Omental fat pad (tissue), 4 donors: ENCODE measurements around the gene MT1A. TPM values are rescaled to one million over a fixed set of nuclear protein-coding genes. Genes with fewer than 3 reads are reported as not detected.
A peak's percentile ranks its signal among the peaks of the same experiment; 100 is the strongest.

Experiments
- ATAC-seq: fragments of 150-250 bp; one replicate; pipeline ENCODE4 v1.9.1; 2016; ENCODE audit warnings: mild to moderate bottlenecking, moderate library complexity; ENCODE audit not compliant: low FRiP score
- DNase-seq: peaks from one replicate; pipeline ENCODE4 v3.0.0-alpha.2; 2019; ENCODE audit warnings: low spot score
- total RNA-seq, 4 donors: library from RNA; depleted of rRNA; stranded (reverse); fragments of >200 nt; gene quantifications; one replicate each; pipeline ENCODE4 v1.1.0, GENCODE V29; 2016
- TF ChIP-seq, protein P1 (sequence below), 3 donors: fragments of 450-650 bp; IDR thresholded peaks; one replicate each; pipeline ENCODE4 v1.5.1; 2016 to 2017; ENCODE audit warnings: antibody characterized with exemption in 3 of 3, mild to moderate bottlenecking in 3 of 3, moderate library complexity in 2 of 3

MT1A gene
- total RNA-seq, 4 donors from 2014 or later = 88.4 to 1,854 (median 643) TPM

GRCh38 chr16:56625140-56625942 lies 13.1 kb upstream of the MT1A start, which contains the start of gene MT1E:
Gene MT1E (plus strand): TSS chr16:56625781. CDS start chr16:56625852, 71 bp downstream.
- peak; percentile 79 for DNase-seq
- peak; percentile 94 for ATAC-seq
- TF ChIP-seq, protein P1, sequence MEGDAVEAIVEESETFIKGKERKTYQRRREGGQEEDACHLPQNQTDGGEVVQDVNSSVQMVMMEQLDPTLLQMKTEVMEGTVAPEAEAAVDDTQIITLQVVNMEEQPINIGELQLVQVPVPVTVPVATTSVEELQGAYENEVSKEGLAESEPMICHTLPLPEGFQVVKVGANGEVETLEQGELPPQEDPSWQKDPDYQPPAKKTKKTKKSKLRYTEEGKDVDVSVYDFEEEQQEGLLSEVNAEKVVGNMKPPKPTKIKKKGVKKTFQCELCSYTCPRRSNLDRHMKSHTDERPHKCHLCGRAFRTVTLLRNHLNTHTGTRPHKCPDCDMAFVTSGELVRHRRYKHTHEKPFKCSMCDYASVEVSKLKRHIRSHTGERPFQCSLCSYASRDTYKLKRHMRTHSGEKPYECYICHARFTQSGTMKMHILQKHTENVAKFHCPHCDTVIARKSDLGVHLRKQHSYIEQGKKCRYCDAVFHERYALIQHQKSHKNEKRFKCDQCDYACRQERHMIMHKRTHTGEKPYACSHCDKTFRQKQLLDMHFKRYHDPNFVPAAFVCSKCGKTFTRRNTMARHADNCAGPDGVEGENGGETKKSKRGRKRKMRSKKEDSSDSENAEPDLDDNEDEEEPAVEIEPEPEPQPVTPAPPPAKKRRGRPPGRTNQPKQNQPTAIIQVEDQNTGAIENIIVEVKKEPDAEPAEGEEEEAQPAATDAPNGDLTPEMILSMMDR (IDR thresholded peaks at IDR 0.05) = no peak

DNA sequence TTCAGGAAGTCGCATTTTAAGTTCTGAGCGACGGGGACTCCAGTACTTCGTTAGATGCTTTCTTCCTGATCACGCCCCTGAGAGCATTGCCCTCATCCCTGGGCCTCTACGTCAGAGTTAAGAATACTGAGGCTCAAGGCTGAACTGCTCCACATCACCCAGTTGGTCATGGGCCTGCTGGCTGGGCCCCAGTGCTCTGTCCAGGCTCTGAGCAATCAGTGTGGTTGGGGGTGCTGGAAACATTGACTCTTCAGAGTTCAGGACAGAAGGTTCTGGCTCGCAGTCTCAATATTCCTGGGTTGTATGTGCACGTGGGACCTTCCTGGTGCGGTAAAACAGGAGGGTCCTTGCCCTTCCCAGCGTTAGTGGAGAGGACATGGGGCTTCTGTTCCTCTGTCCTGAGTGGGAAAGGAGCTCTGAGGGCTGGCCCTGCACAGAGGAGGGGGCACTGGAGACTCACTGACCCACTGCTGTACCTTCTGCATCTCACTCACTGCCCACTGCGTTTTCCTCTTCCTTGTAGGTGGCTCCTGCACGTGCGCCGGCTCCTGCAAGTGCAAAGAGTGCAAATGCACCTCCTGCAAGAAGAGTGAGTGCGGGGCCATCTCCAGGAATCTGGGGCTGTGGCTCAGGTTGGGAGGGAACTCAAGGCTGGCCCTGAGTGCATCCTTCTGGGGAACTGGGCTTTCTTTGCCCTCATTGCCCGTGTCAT lies 12.4 kb upstream of the MT1A start:
- DNase-seq = no peak
- TF ChIP-seq, protein P1 (IDR thresholded peaks at IDR 0.05) = no peak

DNA sequence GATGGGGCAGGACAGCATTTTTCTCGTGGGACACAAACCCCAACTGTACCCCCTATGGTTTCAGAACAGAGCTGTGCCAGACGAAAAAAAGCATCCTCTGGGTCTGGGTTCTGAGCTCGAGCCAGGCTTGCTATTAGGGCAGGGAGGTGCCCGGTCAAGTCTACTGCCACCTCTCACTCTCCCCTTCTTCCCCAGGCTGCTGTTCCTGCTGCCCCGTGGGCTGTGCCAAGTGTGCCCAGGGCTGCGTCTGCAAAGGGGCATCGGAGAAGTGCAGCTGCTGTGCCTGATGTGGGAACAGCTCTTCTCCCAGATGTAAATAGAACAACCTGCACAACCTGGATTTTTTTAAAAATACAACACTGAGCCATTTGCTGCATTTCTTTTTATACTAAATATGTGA lies 11.8 kb upstream of the MT1A start:
- no peak for ATAC-seq
- no peak for DNase-seq
- TF ChIP-seq, protein P1 (IDR thresholded peaks at IDR 0.05) = no peak

More for the DNA sequence above, 12.4 kb upstream of the MT1A start:
- peak; percentile 43 for ATAC-seq

DNA sequence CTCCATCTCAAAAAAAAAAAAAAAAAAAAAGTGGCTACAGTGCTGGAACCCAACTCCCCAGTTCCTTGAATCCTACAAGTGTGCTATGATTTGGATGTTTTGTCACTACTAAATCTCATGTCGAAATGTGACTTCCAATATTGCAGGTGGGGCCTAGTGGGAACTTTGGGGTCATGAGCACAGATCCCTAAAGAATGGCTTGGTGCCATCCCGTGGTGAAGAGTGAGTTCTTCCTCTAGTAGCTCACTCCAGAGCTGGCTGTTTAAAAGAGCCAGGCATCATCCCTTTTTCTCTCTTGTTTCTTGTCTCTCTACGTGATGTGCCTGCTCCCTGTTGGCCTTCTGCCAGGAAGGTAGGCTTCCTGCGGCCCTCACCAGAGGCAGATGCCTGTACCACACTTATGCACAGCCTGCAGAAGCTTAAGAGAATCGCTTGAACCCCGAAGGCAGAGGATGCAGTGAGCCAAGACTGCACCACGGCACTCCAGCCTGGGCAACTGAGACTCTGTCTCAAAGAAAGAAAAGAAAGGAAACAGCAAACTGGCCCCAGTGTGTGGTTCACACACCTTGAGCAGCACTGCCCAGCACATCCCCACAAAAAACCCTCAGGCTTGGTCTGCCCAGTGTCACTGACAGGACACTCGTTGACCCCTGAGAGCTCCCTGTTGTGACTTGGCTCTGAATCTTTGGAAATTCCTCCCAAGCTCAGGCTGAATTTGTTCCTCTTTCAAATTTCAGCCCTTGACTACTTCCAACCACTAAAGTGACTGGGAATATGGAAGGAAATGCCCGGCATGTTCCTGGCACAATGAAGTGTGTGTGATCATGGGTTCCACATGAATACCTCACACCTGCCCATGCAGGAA lies 9.7 kb upstream of the MT1A start:
- DNase-seq = no peak
- ATAC-seq = no peak
- TF ChIP-seq, protein P1 (IDR thresholded peaks at IDR 0.05) = no peak

- DNase-seq (no peak), ATAC-seq (no peak)
- TF ChIP-seq, protein P1 (IDR thresholded peaks at IDR 0.05) = no peak
These were observed 8.9 kb upstream of the MT1A start for GRCh38 chr16:56629531-56629930.

DNA sequence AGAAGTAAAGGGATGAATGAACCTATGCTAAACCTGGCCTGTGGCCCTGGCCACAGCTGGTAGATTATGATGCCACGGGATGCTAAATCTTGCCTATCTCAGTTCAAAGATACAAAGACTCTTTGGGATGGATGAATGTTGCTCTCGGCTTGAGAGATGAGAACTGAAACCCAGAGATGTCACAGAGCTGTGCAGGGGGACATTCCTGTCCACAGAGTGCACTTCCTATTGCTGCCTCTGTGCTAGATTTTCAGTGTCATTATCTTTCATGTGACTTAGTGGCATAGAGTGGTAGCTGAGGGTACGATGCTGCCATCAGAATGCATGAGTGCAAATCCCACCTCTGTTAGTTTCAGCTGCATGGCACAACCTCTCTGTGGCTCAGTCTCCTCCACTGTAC lies 8.3 kb upstream of the MT1A start:
- no peak for DNase-seq
- TF ChIP-seq, protein P1 (IDR thresholded peaks at IDR 0.05) = no peak
- no peak for ATAC-seq
